GM18517 (cell line): ENCODE results near the gene ATG9B.

ENCODE experiments used
- ATAC-seq: cut with Tn5 transposase; IDR thresholded peaks from one replicate; pipeline ENCODE4 v1.9.1; 2021; ENCODE audit warnings: mild to moderate bottlenecking, moderate library complexity; ENCODE audit not compliant: unreplicated experiment

ATG9B gene

GRCh38 chr7:150971242-150972022 lies 52.9 kb downstream of the ATG9B start:
- ATAC-seq: no peak

DNA sequence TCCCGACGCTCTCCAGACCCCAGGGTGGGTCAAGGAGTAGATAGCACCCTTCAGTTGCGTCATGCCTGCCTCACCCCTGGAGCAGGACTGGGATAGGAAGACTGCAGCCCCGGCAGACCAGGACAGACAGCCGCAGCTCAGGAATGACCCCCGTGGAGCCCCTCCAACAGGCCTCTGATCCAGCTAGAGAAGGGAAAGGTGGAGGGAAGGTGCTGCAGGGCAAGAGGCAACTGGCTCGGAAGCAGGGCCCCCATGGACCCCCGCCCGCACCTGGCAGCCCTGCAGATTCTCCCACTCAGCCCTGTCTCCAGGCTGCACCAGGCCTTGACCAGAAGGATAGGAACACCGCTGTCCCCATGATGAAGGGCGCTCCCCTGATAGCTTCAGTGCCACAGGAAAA lies 53.9 kb downstream of the ATG9B start:
- no peak for ATAC-seq

DNA sequence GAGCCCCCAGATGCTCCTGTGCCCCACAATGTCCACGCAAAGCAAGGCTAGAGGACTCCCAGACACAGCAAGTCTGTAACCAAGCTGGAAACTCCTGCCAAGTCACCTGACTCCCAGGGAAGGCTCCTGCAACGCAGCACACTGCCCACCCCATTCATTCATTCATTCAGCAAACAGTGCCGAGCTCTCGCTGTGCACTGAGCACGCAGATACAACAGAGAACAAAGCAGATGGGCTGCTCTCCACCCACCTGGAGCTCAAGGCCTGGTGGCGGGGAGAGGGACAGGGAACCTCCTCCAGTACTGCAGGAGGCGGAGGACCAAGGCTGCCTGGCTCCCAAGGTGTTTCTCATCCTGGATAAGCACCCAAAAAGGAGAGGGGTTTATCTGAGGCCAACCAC lies 54.8 kb downstream of the ATG9B start:
- no peak for ATAC-seq

DNA sequence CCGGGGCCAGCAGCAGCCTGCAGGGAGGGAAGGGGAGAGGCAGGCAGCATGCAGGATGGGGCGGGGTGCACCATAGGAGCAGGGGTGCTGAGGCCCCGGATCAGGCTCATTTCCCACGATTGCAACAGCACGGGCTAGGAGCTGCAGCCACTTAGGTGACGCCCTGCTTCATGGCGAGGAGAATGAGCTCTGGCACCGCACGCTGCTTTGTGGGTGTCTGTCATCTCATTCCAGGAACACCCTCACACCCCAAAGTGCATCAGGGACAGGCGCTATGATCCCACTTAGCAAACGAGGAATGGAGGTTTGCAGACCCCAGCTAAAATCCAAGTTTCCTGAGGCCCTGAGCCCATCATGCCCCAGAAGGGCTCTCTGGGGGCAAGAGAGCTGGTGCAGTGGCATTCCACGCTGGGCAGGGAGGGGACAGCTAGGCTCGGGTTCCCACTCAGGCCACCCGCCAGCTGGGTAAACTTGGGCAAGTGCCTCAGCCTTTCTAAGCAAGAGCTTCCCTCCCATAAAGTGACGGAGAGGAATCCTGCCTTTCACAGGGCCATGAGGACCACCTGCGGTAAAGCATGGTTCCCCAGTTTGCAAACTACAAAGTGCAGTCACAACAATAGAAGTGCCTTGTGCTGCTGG lies 55.4 kb downstream of the ATG9B start:
- no peak for ATAC-seq

DNA sequence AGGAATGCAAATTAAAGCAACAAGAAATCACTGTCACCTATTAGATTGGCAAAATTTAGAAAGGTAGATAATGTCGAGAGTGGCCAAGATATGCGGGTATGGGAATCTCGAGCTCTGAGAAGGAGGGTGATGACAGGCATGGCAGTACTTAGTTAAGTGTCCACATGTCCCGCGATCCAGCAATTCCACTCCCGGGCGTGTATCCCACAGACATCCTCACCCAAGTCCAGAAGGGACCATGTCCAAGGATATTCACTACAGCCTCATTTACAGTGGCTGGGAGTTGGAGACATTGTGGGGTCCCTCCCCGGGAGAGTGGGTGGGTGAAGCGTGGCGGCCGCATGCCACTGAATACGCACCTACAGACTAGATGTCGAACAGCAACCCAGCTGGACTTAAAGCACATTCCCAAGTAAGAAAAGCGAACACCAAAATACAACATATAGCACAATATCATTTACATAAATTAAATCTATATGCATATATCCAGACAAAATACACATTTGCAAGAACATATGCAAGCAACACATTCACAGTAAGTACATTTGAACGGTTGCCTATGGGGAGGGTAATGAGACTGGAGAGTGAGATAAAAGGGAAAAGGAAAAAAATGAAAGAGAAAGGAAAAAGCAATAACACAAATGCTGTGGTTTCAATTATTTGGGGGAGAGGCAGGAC lies 56.1 kb downstream of the ATG9B start:
- ATAC-seq: no peak

- no peak for ATAC-seq
Measured at GRCh38 chr7:150967349-150967748, 56.9 kb downstream of the ATG9B start.

DNA sequence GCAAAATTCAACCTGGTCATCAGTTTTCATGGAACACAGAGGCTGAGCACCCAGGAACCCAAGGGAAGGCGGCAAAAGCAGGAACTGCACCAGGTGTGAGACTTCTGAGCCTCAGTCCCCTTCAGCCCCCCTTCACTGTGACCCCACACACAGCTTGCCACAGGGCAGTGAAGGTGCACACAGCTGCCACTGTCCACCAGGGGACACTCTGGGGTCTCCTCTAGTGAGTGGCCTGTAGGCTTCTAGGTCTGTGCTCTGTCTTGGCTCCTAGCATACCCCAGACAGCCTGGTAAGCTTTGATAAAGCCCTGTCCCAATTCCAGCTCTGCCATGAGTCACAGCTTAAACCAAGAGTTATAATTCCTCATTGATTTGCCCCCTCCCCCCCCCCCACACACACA lies 58.3 kb downstream of the ATG9B start:
- ATAC-seq: no peak

GRCh38 chr7:150965273-150965830 lies 58.9 kb downstream of the ATG9B start:
- no peak for ATAC-seq
